GM12891 (cell line): ENCODE measurements around the gene IFNE.

Experiments used
- PAX5 ChIP-seq: IDR thresholded peaks from 2 replicates; pipeline ENCODE4 v1.6.1; 2011; ENCODE audit warnings: low read length, moderate library complexity, mild to moderate bottlenecking; ENCODE audit not compliant: insufficient read depth, severe bottlenecking
- POLR2A ChIP-seq: IDR thresholded peaks from 2 replicates; pipeline ENCODE4 v1.6.1; 2011; ENCODE audit warnings: low read depth, low read length, control low read depth
- POLR2AphosphoS5 ChIP-seq: IDR thresholded peaks from 2 replicates; pipeline ENCODE4 v1.6.1; 2011; ENCODE audit warnings: low read depth, low read length, control low read depth
- TAF1 ChIP-seq: IDR thresholded peaks from 2 replicates; pipeline ENCODE4 v1.6.1; 2011; ENCODE audit warnings: low read depth, low read length, control low read depth

- TF ChIP-seq POLR2AphosphoS5, result no peak
- TF ChIP-seq POLR2A, result no peak
- TF ChIP-seq TAF1, result no peak
- no peak for TF ChIP-seq PAX5
Measured at GRCh38 chr9:21499912-21500311, 17.8 kb upstream of the IFNE start.
